ENCODE measurements around the gene MARCHF3. TPM values are rescaled to one million over a fixed set of nuclear protein-coding genes. Genes with fewer than 3 reads are reported as not detected.
A peak's percentile ranks its signal among the peaks of the same experiment; 100 is the strongest.

MARCHF3 gene
- total RNA-seq, 2 experiments from 2014 or later = 5.4 to 7.0 TPM

DNA sequence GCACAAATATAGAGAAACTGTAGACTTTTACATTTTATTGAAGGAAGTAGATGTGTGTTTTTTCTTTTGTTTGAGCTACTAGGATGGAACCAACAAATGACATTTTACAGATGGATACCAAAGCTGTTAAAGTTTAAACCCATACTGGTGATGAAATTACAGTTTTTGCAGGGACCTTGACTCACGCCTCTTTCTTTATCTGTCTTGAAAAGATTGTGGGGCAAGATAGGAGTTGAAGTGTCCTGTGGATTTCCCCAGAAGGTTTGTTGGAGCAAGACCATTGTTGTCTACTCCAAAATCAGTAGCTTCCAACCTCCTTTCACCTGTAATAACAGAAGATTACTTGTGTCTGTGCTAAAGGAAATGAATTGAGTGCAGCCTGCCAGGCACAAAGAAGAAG, 47.0 kb upstream of the MARCHF3 start:
- Histone ChIP-seq H3K4me2 (ENCODE audit: low read length) (no peak overlapping the region), H3K9me3 (ENCODE audit: low read length) (no peaks in the 10 kb centered on the region), H2AFZ (ENCODE audit: low read length) (no peak overlapping the region), H3K27ac (ENCODE audit: low read depth, low read length, poor library complexity, severe bottlenecking) (no peak overlapping the region), H4K20me1 (ENCODE audit: insufficient read depth, low read length) (no peaks in the 10 kb centered on the region), H3K4me3 (ENCODE audit: low read depth, low read length, poor library complexity, severe bottlenecking) (no peak overlapping the region), H3K36me3 (ENCODE audit: insufficient read depth, low read length) (no peaks in the 10 kb centered on the region), H3K79me2 (ENCODE audit: insufficient read depth, low read depth, low read length) (no peaks in the 10 kb centered on the region), H3K4me1 (ENCODE audit: insufficient read depth, low read length, poor library complexity, severe bottlenecking) (peaks cover 6% of the 10 kb centered on the region), H3K9me2 (ENCODE audit: insufficient read depth, low read length) (no peaks in the 10 kb centered on the region)
- ChIA-PET POLR2A (interaction anchor here (0.6 kb wide), 1 partner anchor 112 kb away, joined by 3 read pairs; no protein-coding TSS in a partner anchor), CTCF (ENCODE audit: unreplicated experiment) (no interaction called here)
- intact Hi-C loops (cut with micrococcal nuclease; ENCODE audit: unreplicated experiment) = no loop called here
- TF ChIP-seq, protein P1, sequence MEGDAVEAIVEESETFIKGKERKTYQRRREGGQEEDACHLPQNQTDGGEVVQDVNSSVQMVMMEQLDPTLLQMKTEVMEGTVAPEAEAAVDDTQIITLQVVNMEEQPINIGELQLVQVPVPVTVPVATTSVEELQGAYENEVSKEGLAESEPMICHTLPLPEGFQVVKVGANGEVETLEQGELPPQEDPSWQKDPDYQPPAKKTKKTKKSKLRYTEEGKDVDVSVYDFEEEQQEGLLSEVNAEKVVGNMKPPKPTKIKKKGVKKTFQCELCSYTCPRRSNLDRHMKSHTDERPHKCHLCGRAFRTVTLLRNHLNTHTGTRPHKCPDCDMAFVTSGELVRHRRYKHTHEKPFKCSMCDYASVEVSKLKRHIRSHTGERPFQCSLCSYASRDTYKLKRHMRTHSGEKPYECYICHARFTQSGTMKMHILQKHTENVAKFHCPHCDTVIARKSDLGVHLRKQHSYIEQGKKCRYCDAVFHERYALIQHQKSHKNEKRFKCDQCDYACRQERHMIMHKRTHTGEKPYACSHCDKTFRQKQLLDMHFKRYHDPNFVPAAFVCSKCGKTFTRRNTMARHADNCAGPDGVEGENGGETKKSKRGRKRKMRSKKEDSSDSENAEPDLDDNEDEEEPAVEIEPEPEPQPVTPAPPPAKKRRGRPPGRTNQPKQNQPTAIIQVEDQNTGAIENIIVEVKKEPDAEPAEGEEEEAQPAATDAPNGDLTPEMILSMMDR (conservative IDR thresholded peaks at IDR 0.05; ENCODE audit: low read length) = no peak
- no peak for TF ChIP-seq EZH2phosphoT487 (IDR thresholded peaks at IDR 0.05; ENCODE audit: borderline replicate concordance, low read depth, low read length)
- no TSS peak for BruUV-seq (replicated peaks)
- DNase-seq (ENCODE audit: low spot score) = no peak

DNA sequence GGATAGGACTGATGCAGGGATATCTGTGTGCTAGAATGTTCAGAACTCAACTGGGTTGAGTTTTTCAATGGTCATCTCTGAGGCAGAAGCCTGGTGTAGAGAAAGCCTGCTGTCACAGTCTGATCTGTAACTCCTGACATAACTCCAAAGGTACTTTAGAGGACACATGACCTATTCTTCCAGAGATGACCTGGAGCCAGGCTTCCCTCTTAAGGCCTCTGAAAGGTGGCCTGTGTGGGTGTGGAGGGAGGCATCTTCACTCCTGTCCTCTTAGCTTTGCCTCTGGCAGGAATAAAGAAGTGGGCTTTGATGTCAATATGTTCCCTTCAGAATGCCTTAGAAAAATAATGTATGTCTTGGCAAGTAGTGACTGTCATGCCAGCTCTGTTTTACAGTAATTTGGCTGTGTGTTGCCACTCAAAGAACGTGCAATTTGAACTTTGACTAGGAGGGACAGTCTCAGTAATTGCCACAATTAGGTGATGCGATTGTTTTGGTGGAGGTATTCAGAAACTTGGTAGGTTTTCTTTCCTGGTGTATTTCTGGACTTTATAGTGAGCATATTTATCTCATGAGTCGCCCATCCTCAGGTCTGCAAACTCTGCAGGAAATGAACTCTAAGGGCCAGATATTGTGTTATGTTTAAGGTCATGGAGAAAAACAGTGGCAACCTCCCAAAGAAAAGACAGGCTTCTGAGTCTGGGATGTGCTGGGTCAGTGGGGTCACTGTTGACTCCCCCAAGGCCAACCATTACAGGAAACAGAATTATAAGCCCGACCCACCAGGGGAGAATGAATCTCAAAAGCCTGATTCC, 46.2 kb upstream of the MARCHF3 start:
- Histone ChIP-seq H2AFZ (ENCODE audit: low read length) (no peak overlapping the region), H3K9me2 (ENCODE audit: insufficient read depth, low read length) (no peaks in the 10 kb centered on the region), H3K9me3 (ENCODE audit: low read length) (no peaks in the 10 kb centered on the region), H3K4me1 (ENCODE audit: insufficient read depth, low read length, poor library complexity, severe bottlenecking) (peaks cover 10% of the 10 kb centered on the region), H3K27ac (ENCODE audit: low read depth, low read length, poor library complexity, severe bottlenecking) (no peak overlapping the region), H3K4me3 (ENCODE audit: low read depth, low read length, poor library complexity, severe bottlenecking) (no peak overlapping the region), H4K20me1 (ENCODE audit: insufficient read depth, low read length) (no peaks in the 10 kb centered on the region), H3K79me2 (ENCODE audit: insufficient read depth, low read depth, low read length) (no peaks in the 10 kb centered on the region), H3K36me3 (ENCODE audit: insufficient read depth, low read length) (no peaks in the 10 kb centered on the region), H3K4me2 (ENCODE audit: low read length) (no peak overlapping the region)
- POLR2A ChIA-PET = no interaction called here
- no peak for TF ChIP-seq EZH2phosphoT487 (IDR thresholded peaks at IDR 0.05; ENCODE audit: borderline replicate concordance, low read depth, low read length)
- TF ChIP-seq, protein P1 (conservative IDR thresholded peaks at IDR 0.05; ENCODE audit: low read length) = no peak
- DNase-seq (ENCODE audit: low spot score) = no peak
- BruUV-seq (replicated peaks) = no TSS peak
- CTCF ChIA-PET (ENCODE audit: unreplicated experiment) = no interaction called here
- intact Hi-C loops (cut with micrococcal nuclease; ENCODE audit: unreplicated experiment) = no loop called here

DNA sequence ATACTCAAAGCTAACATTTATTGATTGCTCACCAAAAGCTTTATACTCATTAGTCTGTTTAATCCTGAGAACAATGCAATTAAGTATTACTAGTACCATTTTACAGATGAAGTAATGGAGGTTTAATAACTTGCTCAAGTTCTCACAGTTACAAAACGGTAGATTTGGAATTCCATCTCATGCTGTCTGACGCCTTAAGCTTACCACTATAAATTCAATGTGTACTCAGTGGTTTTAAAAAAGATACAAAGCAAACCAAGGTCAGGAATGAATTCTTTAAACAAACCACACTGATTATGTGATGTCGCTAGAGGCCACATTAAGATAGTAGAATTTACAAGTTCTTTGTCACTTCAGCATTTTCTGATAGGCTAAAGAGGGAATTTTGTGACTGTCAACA, 44.1 kb upstream of the MARCHF3 start:
- Histone ChIP-seq H3K4me3 (ENCODE audit: low read depth, low read length, poor library complexity, severe bottlenecking) (no peak overlapping the region), H3K4me2 (ENCODE audit: low read length) (no peak overlapping the region), H2AFZ (ENCODE audit: low read length) (peak overlapping the region; percentile 100), H3K4me1 (ENCODE audit: insufficient read depth, low read length, poor library complexity, severe bottlenecking) (peaks cover 10% of the 10 kb centered on the region), H3K36me3 (ENCODE audit: insufficient read depth, low read length) (no peaks in the 10 kb centered on the region), H3K27ac (ENCODE audit: low read depth, low read length, poor library complexity, severe bottlenecking) (no peak overlapping the region), H4K20me1 (ENCODE audit: insufficient read depth, low read length) (no peaks in the 10 kb centered on the region), H3K9me3 (ENCODE audit: low read length) (no peaks in the 10 kb centered on the region), H3K9me2 (ENCODE audit: insufficient read depth, low read length) (no peaks in the 10 kb centered on the region), H3K79me2 (ENCODE audit: insufficient read depth, low read depth, low read length) (no peaks in the 10 kb centered on the region)
- ChIA-PET POLR2A (interaction anchor here (1.0 to 1.2 kb wide), 2 partner anchors 10 to 16 kb away, joined by 3 to 4 read pairs; no protein-coding TSS in a partner anchor), CTCF (ENCODE audit: unreplicated experiment) (no interaction called here)
- no TSS peak for BruUV-seq (replicated peaks)
- no peak for DNase-seq (ENCODE audit: low spot score)
- intact Hi-C loops (cut with micrococcal nuclease; ENCODE audit: unreplicated experiment) = no loop called here
- TF ChIP-seq, protein P1 (conservative IDR thresholded peaks at IDR 0.05; ENCODE audit: low read length) = no peak
- no peak for TF ChIP-seq EZH2phosphoT487 (IDR thresholded peaks at IDR 0.05; ENCODE audit: borderline replicate concordance, low read depth, low read length)
